ENCODE measurements around the gene DHFR.

GRCh38 chr5:80591352-80591751 lies 63.4 kb downstream of the DHFR start:
- TF ChIP-seq CTCF (IDR thresholded peaks at IDR 0.05; ENCODE audit: low read depth, low read length, poor library complexity, severe bottlenecking) (no peak), EZH2phosphoT487 (IDR thresholded peaks at IDR 0.05; ENCODE audit: borderline replicate concordance, low read length) (no peak)

All from DOHH2 (cell line).